OCI-M2 (cell line): ENCODE measurements around the gene CABYR.

Experiments used
- DNase-seq: peaks from one replicate; lab custom pipeline; 2025; ENCODE audit not compliant: unreplicated experiment; lab: John Stamatoyannopoulos, UW

CABYR gene

DNA sequence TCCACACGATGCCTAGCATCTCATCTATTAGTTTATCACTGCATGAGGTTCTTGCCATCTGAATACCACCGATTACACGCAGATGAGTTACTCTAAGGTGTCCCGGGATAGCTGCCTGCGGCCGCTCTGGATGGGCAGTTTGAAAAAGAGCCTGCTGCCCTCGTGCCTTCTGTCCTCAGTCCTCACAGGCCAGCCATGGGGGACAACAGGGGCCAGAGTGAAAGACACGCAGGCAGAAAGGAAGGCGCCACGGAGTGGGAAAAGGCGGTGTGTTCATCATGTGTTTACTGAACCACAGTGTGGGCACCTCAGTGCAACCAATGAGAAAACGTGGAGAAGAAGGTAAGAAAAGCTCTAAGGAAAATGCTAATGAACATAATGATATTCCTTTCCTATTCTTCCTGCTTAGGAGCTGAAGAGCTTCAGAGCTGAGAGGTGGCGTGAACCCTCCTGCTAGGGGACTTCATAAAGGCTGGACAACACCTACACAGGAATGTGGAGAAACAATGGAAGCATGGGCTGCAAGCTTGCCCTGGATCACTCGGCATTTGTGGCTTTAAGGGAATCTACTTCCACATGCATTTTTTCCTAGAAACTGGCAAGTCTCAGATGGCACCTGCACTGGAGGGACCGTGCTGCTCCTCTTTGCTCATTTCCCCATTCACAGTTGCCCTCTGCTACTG lies 50.9 kb downstream of the CABYR start:
- no peak for DNase-seq

DNA sequence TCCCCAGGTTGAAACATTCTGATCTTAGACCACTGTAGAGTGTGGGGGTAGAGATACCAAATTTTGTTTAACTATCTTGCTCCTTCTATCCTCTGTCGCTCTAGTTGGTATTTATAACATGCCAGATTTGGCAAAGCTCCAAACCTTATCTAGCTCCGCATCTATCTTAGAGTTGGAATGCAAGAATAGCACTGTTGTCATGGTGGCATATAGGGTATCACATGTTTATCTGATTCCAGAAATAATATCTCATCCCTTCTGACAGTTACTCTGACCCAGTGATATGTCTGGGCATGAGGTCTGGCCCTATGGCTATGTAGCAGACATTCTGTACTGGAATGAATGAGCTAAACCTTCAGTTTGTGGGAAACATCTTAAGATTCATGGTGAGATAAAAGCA lies 51.7 kb downstream of the CABYR start:
- DNase-seq, result no peak

DNA sequence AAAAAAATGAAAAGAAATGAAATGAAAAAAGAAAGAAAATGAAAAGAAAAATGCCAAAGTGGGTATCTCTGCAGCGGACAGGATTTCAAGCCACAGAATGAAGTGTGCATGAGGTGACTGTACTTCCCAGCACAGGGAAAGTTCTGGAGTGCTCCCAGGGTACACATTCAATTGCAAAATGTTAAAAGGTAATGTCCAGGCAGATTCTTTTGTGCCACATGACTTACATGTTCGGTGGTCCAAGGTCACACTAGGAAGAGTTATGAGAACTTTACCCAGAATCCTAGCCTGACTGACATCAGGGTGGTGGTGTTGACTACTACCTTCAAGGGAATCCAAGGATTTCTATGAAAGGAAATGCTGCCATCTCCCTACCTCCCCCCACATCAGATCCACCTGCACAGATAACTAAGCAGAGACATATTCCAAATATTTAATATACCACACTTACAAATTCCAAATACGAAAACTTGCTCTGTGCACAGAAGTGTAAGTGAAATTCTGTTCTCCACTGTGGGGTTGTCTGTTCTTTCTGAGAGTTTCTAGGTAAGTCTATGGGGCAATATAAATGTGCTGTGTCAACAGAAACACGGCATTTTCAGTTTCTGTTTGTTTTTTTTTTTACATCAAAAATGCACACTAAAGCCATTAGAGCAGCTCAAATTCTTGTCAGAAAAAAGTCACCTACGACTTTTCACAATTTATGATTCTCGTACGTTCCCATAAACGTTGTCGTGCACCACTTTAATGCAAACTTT lies 56.6 kb downstream of the CABYR start:
- no peak for DNase-seq

DNA sequence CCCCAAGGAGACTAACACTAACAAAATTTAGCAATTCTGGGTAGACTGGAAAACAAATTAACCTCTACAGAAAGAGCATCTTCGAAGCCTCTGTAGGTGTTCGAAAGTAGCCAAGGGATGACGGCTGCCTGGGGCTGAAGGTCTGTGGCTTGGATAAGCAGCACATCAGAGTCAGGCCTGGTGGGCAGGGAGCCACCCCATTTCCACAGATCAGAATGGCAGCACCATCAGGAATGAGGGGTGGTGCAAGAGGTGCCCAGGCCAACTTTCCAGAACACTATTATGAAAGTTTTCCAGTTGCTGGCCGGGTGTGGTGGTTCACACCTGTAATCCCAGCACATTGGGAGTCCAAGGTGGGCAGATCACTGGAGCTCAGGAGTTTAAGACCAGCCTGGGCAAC lies 57.9 kb downstream of the CABYR start:
- no peak for DNase-seq

DNA sequence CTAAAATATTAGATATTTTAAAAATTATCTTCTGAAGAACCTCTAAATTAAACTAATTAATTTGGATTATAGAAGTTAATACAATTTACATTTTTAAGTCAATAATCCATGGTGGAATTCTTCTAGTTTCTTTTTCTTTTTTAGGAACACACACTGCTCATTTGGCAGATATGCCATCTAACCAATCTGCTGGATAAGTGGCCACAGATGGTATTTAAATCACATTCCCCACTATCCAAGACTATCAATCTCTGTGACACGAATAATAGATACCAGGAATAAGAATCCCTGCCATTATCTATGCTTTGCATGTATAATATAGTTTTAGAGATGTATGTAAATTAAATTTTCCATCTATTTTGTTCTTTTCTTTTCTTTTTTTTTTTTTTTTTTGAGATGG lies 58.5 kb downstream of the CABYR start:
- DNase-seq, result no peak

DNA sequence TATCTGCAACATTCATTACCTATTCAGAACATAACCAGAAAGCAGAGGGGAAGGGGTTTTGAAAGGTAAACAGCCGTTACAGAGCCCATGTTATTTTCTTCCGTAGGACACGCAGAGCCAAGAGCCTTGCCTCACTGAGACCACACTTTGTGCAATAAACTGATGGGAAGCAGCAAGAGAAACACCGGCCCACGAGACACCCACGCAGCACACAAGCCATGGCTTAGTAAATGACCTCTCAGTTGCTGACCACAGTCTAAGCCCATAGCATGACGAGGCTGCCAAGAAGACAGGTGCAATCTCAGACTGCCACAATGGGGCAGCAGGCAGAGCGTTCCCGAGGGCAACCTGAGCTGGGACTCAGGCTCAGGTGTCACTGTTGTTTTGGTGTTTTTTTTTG lies 59.6 kb downstream of the CABYR start:
- DNase-seq, result no peak

DNA sequence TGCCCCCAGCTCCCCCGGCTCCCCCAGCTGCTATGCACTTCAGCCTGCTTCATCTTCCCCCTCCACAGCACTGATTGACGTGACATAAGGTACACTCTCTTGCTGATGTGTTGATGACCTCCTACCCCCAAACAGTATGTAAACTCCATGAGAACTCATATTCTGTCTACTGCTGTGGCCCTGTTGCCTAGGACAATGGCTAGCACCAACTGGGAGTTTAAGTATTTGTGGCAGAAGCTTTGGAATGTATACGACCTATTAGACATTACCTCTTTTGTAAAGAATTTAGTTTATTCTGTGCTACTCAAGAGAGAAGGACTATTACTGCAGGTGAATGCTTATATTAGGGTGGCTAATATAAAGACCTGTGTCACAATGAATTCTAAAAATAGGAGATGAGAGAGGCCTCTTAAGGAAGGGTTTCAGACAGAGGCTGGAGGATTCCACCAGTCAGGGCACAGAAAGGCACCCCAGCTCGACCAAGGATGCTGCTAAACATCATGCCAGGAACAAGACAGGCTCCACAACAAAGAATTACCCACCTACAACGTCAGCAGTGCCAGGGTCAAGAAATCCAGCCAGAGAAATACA lies 60.6 kb downstream of the CABYR start:
- no peak for DNase-seq

DNA sequence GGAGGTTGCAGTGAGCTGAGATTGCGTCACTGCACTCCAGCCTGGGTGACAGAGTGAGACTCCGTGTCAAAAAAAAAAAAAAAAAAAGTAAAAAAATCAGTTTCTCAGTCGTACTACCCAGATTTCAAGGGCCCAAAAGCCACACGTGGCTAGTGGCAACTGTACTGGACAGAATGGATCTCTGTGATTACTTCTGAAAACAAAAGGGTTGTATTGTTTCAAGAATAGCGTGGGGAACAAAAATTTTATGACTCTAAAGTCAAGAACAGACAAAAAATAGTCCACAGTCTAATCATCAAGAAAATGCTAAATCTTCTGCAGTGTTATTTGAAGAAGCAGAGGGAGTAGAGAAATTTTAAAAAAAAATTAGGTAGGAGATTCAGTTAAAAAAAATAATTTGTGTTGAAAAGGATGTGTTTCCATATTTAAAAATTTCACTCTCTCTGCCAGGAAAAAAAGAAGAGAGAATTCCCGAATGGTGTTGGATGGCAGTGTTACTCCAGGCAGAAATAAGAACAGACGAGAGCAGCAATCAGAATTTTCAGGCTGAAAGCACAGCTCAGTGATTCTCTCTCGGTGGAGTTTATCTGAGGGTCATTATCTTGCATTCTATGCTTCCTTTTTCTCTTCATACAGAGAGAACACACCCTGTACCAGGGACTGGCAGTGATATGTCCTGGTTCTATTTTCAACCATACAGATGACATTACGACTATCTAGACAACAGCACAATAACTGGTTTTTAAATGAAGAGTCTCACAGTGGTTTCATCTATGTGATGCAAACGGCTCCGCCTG lies 61.8 kb downstream of the CABYR start:
- DNase-seq, result no peak

DNA sequence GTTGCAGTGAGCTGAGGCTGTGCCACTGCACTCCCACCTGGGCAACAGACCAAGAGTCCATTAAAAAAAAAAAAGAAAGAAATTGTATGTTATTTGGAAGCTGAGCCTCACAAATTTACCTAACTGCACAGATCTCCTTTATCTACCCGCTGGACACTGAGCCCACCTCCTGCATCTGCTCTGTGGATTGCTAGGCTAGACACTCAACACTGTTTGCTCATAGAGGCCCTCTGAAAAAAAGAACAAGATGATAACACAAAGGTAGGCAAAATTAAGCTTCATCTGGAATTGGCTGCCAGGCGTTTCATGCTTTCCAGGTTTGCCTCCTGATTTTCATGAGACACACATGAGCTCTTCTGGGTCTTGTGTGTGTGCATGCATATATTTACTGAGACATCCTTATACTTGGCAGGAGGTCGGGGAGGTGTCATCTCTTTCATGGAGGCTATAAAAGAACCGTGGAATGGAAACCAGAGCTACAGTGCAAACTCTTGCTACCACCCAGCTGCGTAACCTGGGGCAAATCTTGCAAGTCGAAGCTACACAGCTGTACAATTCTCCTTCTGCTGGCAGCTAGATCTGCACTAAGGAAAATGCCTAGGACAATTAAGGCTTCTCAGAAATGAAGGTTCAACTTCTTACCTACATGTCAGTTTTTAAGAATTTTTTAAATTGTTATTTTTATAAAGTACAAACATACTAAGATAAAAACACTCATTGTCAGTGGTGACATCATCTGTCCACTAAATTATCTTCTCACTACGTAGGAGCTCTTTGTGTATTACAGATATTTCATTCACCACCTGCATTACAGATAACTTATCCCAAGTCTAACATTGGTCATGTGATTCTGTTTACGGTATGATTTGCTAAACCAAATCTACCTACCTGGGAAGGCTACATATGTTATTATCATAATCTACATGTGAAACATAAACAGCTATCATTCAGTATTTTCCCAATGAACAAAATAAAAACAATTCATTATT lies 63.1 kb downstream of the CABYR start:
- DNase-seq, result no peak

DNA sequence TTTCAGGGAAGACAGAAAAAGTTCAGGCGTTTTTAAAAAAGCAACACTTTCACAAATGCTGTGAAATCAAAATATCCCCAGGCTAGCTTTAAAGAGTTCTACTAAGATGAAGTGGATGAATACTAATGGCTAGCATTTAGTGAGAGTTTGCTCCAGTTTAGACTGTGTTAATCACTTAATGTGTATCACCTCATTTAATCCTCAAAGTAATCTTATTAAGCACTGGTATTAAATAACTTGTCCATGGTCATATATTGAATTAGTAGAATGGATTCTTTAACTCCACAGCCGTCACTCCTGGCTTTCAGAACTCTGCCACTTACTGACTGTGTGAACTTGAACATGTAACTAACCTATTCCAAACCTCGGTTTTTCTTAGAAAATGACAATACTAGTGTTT lies 66.0 kb downstream of the CABYR start:
- no peak for DNase-seq

DNA sequence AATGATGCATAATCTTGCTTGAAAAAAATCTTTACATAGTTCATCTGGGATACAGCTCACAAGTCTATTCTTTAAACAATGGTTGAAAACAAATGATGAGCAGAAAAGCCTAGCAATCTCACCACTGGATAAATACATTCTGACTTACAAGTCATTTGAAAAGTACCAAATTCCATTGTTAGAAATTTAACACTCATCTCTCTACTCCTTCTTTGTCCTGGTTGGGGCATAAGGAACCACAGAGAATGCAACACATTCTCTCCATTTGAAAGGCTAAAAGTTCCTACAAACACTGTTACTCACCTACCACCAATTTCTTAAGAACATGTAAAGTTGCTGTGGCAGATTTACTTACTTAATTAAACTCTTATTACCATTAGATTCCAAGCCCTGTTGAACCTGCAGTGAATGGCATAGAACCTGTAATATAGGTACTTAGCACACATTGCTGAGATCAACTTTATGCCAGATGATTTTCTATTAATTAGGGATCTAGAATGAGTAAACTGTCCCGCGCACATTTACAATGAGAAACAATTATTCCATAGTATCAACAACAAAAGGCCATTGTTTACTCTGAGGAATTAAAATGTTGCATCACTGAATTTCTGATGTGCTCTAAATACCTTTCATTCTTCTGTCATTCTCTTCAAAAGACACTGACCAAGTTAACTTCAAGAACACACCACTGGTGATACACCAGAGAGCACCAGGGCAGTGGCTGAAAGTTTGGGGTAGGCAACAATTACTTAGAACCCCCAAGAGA lies 69.6 kb downstream of the CABYR start:
- DNase-seq, result no peak

DNA sequence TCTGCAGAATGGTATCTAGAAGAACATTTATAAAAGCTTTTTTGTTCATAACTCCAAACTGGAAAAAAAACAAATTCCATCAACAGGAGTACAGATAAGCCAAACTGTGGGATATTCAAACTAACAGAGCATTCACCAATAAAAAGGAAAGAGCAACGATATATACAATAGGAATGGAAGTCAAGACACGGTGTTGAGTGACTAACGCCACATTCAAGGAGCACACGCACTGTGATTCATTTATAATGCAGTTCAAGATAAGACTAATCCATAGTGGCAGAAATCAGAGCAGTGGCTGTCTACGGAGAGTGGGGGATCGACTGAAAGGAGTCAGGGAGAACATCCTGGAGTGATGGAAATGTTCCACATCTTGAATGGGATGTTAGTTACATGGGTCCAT lies 70.7 kb downstream of the CABYR start:
- DNase-seq, result no peak
